ENCODE data around the gene PLXDC2. TPM values are rescaled to one million over a fixed set of nuclear protein-coding genes. Genes with fewer than 3 reads are reported as not detected.

PLXDC2 gene
- total RNA-seq, 1 donor from 2014 or later, result 94.1 TPM

- Histone ChIP-seq H3K4me3 (no peak overlapping the region), H3K9me3 (no peaks in the 10 kb centered on the region), H3K4me1 (no peaks in the 10 kb centered on the region), H3K27me3 (no peaks in the 10 kb centered on the region), H3K27ac (no peak overlapping the region), H3K36me3 (no peaks in the 10 kb centered on the region)
- DNase-seq (ENCODE audit: low spot score in 2 of 2), result no peak
- TF ChIP-seq CTCF (IDR thresholded peaks at IDR 0.05), result no peak
- intact Hi-C loops (cut with DNase I), result no loop called here
These were observed 37.2 kb upstream of the PLXDC2 start for GRCh38 chr10:19778996-19779395.

DNA sequence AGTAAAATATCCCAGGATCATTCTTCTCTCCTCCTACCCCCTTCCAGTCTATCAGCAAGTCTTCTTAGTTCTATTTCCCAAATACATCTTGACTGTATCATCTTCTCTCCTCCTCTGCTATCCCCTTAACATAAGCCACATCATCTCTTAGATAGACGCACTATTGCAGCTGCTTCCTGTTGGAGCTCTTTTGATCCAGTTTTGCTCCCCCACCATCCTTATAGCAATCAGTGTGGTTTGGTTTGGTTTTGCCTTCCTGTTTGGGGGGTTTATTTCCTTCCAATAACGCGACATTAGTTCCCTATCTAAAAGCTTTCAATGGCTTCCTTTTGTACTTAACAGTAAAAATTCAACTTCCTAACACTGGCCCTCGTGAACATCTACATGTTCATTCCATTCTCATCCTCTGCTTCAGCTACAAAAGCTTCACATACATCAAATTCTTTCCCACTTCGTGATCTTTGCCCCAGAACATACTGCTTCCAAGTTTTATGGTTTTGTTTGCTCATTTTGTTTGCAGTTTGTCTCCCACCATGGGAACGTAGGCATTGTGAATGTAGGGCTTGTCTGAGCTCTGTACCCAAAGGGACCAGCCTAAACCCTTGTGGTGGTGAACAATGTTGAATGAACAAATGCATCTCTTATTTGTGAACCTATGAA is 33.7 kb upstream of the PLXDC2 start:
- DNase-seq (ENCODE audit: low spot score in 2 of 2), result no peak
- TF ChIP-seq CTCF (IDR thresholded peaks at IDR 0.05), result no peak
- H3K27me3 ChIP-seq, result no peaks in the 10 kb centered on the region
- intact Hi-C loops (cut with DNase I), result no loop called here
- H3K27ac ChIP-seq, result no peak overlapping the region
- no peaks in the 10 kb centered on the region for H3K9me3 ChIP-seq
- H3K4me1 ChIP-seq, result no peaks in the 10 kb centered on the region
- no peaks in the 10 kb centered on the region for H3K36me3 ChIP-seq
- no peak overlapping the region for H3K4me3 ChIP-seq

DNA sequence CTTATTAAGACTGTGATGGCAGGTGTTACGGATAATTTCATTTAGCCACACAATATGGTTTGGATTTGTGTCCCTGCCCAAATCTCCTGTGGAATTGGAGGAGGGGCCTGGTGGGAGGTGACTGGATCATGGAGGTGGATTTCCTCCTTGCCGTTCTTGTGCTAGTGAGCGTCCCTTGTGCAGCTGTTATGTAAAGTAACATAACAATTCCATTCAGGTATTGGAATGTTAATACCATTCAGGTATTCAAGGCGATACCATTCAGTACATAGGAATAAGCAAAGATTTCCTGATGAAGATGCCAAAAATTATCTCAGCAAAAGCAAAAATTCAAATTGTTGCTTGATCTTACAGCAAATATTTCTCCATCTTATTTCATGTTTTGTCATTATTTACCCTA is 32.5 kb upstream of the PLXDC2 start:
- intact Hi-C loops (cut with DNase I), result no loop called here
- no peaks in the 10 kb centered on the region for H3K36me3 ChIP-seq
- TF ChIP-seq CTCF (IDR thresholded peaks at IDR 0.05), result no peak
- DNase-seq (ENCODE audit: low spot score in 2 of 2), result no peak
- H3K4me1 ChIP-seq, result no peaks in the 10 kb centered on the region
- no peaks in the 10 kb centered on the region for H3K27me3 ChIP-seq
- no peaks in the 10 kb centered on the region for H3K9me3 ChIP-seq
- no peak overlapping the region for H3K4me3 ChIP-seq
- no peak overlapping the region for H3K27ac ChIP-seq

- Histone ChIP-seq H3K36me3 (no peaks in the 10 kb centered on the region), H3K27ac (no peak overlapping the region), H3K4me1 (no peaks in the 10 kb centered on the region), H3K4me3 (no peak overlapping the region), H3K9me3 (no peaks in the 10 kb centered on the region), H3K27me3 (no peaks in the 10 kb centered on the region)
- DNase-seq (ENCODE audit: low spot score in 2 of 2), result no peak
- intact Hi-C loops (cut with DNase I), result no loop called here
- TF ChIP-seq CTCF (IDR thresholded peaks at IDR 0.05), result no peak
These were observed 30.9 kb upstream of the PLXDC2 start for GRCh38 chr10:19785366-19785765.

DNA sequence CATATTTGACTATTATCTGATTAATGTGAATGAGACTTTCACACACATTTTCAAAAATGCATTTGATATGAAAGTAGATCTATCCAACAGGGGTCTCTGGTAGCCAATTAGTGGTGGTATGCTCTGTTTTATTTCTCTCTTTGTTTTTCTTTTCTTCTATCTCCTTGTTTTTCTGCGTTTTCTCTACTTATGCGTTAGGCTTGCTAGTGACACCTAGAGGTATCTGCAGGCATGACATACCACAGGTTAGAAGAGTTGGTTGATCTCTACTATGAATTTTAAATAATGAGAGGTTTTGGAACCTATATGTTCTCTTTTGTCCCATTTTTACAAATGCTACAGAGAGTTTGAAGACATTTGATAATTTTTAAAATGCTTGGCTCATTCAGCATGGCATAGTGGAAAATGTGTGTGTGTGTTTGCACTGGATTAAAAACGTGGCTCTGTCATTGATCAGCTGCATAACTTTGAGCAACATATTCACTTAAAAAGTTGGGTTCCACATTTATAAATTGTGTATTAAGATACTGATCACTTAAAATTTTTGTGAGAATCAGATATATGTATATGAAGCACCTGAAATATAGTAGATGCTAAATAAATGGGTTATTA is 28.1 kb upstream of the PLXDC2 start:
- no peak for DNase-seq (ENCODE audit: low spot score in 2 of 2)
- Histone ChIP-seq H3K27me3 (no peaks in the 10 kb centered on the region), H3K4me3 (no peak overlapping the region), H3K4me1 (no peaks in the 10 kb centered on the region), H3K27ac (no peak overlapping the region), H3K36me3 (no peaks in the 10 kb centered on the region), H3K9me3 (no peaks in the 10 kb centered on the region)
- peak; percentile 46 to 80 (median 79) for TF ChIP-seq CTCF (IDR thresholded peaks at IDR 0.05)
- intact Hi-C loops (cut with DNase I), result loop anchor here (2.0 kb wide), 1 partner anchor 375 kb away; no protein-coding TSS in a partner anchor
